Coronary artery (tissue), 2 donors: ENCODE data around the gene OR9I1.

Source experiments
- DNase-seq: peaks from one replicate; pipeline ENCODE4 v3.0.0-alpha.2; 2017; ENCODE audit warnings: low spot score
- H3K27ac ChIP-seq, 2 donors: fragments of 200-600 bp; sonication (generic); one replicate each; pipeline ENCODE4 v1.5.1; 2016 to 2019
- H3K4me3 ChIP-seq: fragments of 200-600 bp; sonication (generic); 2 replicates; pipeline ENCODE4 v1.5.1; 2016; ENCODE audit warnings: mild to moderate bottlenecking, moderate library complexity
- CTCF ChIP-seq: fragments of 200-600 bp; sonication (generic); IDR thresholded peaks from one replicate; pipeline ENCODE4 v1.5.1; 2019; ENCODE audit warnings: antibody characterized with exemption

Gene OR9I1

GRCh38 chr11:58070585-58070984, 54.7 kb downstream of the OR9I1 start:
- DNase-seq, result no peak
- no peak overlapping the region for H3K4me3 ChIP-seq
- no peak overlapping the region for H3K27ac ChIP-seq
- no peak for TF ChIP-seq CTCF

- H3K4me3 ChIP-seq, result no peak overlapping the region
- TF ChIP-seq CTCF, result no peak
- no peak for DNase-seq
Observed at GRCh38 chr11:58068655-58069054, 56.7 kb downstream of the OR9I1 start.

GRCh38 chr11:58067685-58068084, 57.6 kb downstream of the OR9I1 start:
- no peak for DNase-seq

More at GRCh38 chr11:58068655-58069054, 56.7 kb downstream of the OR9I1 start:
- H3K27ac ChIP-seq, result no peak overlapping the region

More at GRCh38 chr11:58067685-58068084, 57.6 kb downstream of the OR9I1 start:
- H3K27ac ChIP-seq, result no peak overlapping the region
- no peak overlapping the region for H3K4me3 ChIP-seq
- TF ChIP-seq CTCF, result no peak
